Fibroblast of lung (primary cell): ENCODE data around the gene RMC1.

Experiments used
- EZH2 ChIP-seq: IDR thresholded peaks from 2 replicates; pipeline ENCODE4 v1.5.1; 2012; ENCODE audit warnings: low read length, control low read depth, mild to moderate bottlenecking; ENCODE audit errors: missing control alignments
- TF ChIP-seq, protein P1 (sequence below), 2 donors: IDR thresholded peaks in 1 of 2; conservative IDR thresholded peaks in 1 of 2; 1 replicate in 1 of 2; 2 replicates in 1 of 2; pipeline ENCODE4 v1.5.1; 2011 to 2012; ENCODE audit warnings: low read length in 2 of 2, control low read depth in 1 of 2, inconsistent platforms in 1 of 2, low read depth in 1 of 2, mild to moderate bottlenecking in 1 of 2

DNA sequence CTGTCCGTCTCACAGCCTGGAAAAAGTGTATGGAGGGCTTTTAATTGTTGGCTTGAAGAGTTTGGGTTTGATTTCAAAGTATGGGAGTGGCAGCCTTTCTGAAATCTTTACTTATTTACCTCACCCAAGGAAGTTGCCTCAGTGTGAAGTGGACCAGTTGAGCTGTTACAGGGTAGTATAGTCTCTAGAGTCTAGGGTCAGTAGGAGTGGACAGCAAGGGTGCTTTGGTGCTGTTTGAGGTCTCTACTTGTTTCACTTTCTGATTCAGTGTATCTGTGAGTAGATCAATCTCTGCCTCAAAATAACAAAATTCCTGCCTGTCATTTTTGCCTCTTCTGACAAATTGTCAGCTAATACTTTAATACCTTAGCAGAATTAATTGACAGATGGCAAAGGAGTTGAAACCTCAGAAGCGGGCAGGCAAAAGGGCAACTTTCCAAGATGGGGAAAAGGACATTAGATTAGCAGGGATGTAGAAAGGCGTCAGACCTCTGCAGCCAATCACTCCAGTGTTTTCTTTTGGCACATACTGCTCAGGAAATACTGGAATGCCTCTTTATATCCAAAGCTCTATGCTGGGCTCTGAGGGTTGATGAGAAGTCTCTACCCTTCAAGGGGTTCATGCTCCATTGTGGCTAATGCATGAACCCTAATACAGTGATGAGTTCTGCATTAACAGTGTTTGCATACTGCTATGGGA is 44.3 kb upstream of the RMC1 start:
- TF ChIP-seq, protein P1, sequence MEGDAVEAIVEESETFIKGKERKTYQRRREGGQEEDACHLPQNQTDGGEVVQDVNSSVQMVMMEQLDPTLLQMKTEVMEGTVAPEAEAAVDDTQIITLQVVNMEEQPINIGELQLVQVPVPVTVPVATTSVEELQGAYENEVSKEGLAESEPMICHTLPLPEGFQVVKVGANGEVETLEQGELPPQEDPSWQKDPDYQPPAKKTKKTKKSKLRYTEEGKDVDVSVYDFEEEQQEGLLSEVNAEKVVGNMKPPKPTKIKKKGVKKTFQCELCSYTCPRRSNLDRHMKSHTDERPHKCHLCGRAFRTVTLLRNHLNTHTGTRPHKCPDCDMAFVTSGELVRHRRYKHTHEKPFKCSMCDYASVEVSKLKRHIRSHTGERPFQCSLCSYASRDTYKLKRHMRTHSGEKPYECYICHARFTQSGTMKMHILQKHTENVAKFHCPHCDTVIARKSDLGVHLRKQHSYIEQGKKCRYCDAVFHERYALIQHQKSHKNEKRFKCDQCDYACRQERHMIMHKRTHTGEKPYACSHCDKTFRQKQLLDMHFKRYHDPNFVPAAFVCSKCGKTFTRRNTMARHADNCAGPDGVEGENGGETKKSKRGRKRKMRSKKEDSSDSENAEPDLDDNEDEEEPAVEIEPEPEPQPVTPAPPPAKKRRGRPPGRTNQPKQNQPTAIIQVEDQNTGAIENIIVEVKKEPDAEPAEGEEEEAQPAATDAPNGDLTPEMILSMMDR (conservative IDR thresholded peaks at IDR 0.05 in 1 of 2, IDR thresholded peaks at IDR 0.05 in 1 of 2; ENCODE audit: low read depth in 1 of 2, low read length in 2 of 2) = no peak
- no peak for TF ChIP-seq EZH2
